Endothelial cell of umbilical vein (primary cell): ENCODE results near the gene EHD1. TPM values are rescaled to one million over a fixed set of nuclear protein-coding genes. Genes with fewer than 3 reads are reported as not detected.
A peak's percentile ranks its signal among the peaks of the same experiment; 100 is the strongest.
"Not testable (repeated sequence)": the region's sequence is repeated elsewhere in the genome, so short reads cannot be mapped to it uniquely, and the experiment has no call there.

Experiments used
- BruUV-seq: library from RNA; stranded (reverse); fragments of 400-500 nt; replicated peaks from 2 replicates; lab custom pipeline; 2021; lab: Mats Ljungman, UMichigan
- CTCF ChIA-PET: fragments of 300-600, 350-600 bp; sonication (Branson Sonifier 250); formaldehyde crosslinking; loops from one replicate; lab custom pipeline; 2021; ENCODE audit warnings: antibody characterized with exemption, inconsistent platforms; lab: Charles Lee
- POLR2A ChIA-PET: fragments of 300-600, 350-600 bp; sonication (Branson Sonifier 250); formaldehyde crosslinking; loops from one replicate; lab custom pipeline; 2021; ENCODE audit warnings: antibody characterized with exemption, inconsistent platforms; lab: Charles Lee
- DNase-seq: peaks from one replicate; pipeline ENCODE4 v3.0.0-alpha.2; 2011; ENCODE audit warnings: low read depth, low spot score
- FAIRE-seq: peaks from 2 replicates; lab custom pipeline; 2011; peaks lifted over from hg19 to GRCh38; lab: Jason Lieb, UNC
- H2AFZ ChIP-seq: 2 replicates; pipeline ENCODE4 v1.6.0; 2012; ENCODE audit warnings: low read depth, low read length, control low read depth, inconsistent platforms
- H3K27ac ChIP-seq: 2 replicates; pipeline ENCODE4 v1.5.1; 2011; ENCODE audit warnings: low read depth, mild to moderate bottlenecking, control low read depth, low read length, moderate library complexity; ENCODE audit not compliant: insufficient read depth
- H3K27me3 ChIP-seq, 2 experiments: 2 replicates each; pipeline versions ENCODE4 v1.6.0 to v1.6.1; 2011; ENCODE audit warnings: low read length in 2 of 2, mixed read lengths in 1 of 2; ENCODE audit not compliant: control insufficient read depth in 2 of 2, insufficient read depth in 2 of 2
- H3K36me3 ChIP-seq, 2 experiments: 2 replicates in 1 of 2; 3 replicates in 1 of 2; pipeline ENCODE4 v1.5.1; 2011; ENCODE audit warnings: low read length in 2 of 2, mild to moderate bottlenecking in 1 of 2, moderate library complexity in 1 of 2; ENCODE audit not compliant: control insufficient read depth in 2 of 2, insufficient read depth in 2 of 2; ENCODE audit errors: extremely low read depth in 1 of 2
- H3K4me1 ChIP-seq: 3 replicates; pipeline ENCODE4 v1.5.1; 2011; ENCODE audit warnings: mild to moderate bottlenecking, low read length; ENCODE audit not compliant: control insufficient read depth, insufficient read depth; ENCODE audit errors: extremely low read depth
- H3K4me2 ChIP-seq: 2 replicates; pipeline ENCODE4 v1.6.1; 2011; ENCODE audit warnings: low read length, control low read depth, mixed read lengths; ENCODE audit not compliant: insufficient read depth
- H3K4me3 ChIP-seq, 3 experiments: fragments of 200-600 bp in 1 of 3; sonication (generic), shearing (Covaris generic) in 1 of 3; replicated peaks in 1 of 3; 2 replicates each; pipeline ENCODE4 v1.5.1; 2011 to 2016; ENCODE audit warnings: control low read depth in 3 of 3, low read length in 3 of 3, mild to moderate bottlenecking in 2 of 3, inconsistent platforms in 1 of 3, low read depth in 1 of 3, moderate library complexity in 1 of 3; ENCODE audit not compliant: insufficient read depth in 1 of 3
- H3K79me2 ChIP-seq: 2 replicates; pipeline ENCODE4 v1.6.0; 2012; ENCODE audit warnings: low read length, inconsistent platforms; ENCODE audit not compliant: control insufficient read depth, insufficient read depth
- H3K9ac ChIP-seq: replicated peaks from 2 replicates; pipeline ENCODE3; 2011; ENCODE audit warnings: low read length, control low read depth; ENCODE audit not compliant: insufficient read depth; ENCODE audit errors: extremely low read depth
- H3K9me1 ChIP-seq: replicated peaks from 3 replicates; pipeline ENCODE4 v1.6.0; 2011; ENCODE audit warnings: mild to moderate bottlenecking, low read length; ENCODE audit not compliant: control insufficient read depth, insufficient read depth; ENCODE audit errors: extremely low read depth
- H3K9me3 ChIP-seq: replicated peaks from 2 replicates; pipeline ENCODE4 v1.5.1; 2012; ENCODE audit warnings: low read length, inconsistent platforms; ENCODE audit not compliant: control insufficient read depth, insufficient read depth
- H4K20me1 ChIP-seq: replicated peaks from 2 replicates; pipeline ENCODE3; 2011; ENCODE audit warnings: mild to moderate bottlenecking, low read length; ENCODE audit not compliant: control insufficient read depth, insufficient read depth; ENCODE audit errors: extremely low read depth
- EZH2 ChIP-seq: IDR thresholded peaks from 2 replicates; pipeline ENCODE4 v1.6.1; 2012; ENCODE audit warnings: borderline replicate concordance, low read depth, mild to moderate bottlenecking, moderate library complexity, low read length, inconsistent platforms; ENCODE audit not compliant: severe bottlenecking
- FOS ChIP-seq: IDR thresholded peaks from 2 replicates; pipeline ENCODE4 v1.6.1; 2011; ENCODE audit warnings: mild to moderate bottlenecking, low read length, moderate library complexity, borderline replicate concordance; ENCODE audit not compliant: insufficient read depth
- GATA2 ChIP-seq: IDR thresholded peaks from 2 replicates; pipeline ENCODE4 v1.7.0; 2011; ENCODE audit warnings: low read depth, mild to moderate bottlenecking, moderate library complexity, mixed read lengths, low read length; ENCODE audit not compliant: insufficient read length, insufficient read depth
- JUN ChIP-seq: IDR thresholded peaks from 2 replicates; pipeline ENCODE4 v1.6.1; 2011; ENCODE audit warnings: borderline replicate concordance, low read depth; ENCODE audit not compliant: insufficient read length, insufficient read depth
- MYC ChIP-seq: IDR thresholded peaks from one replicate; pipeline ENCODE4 v1.6.1; 2011; ENCODE audit warnings: mild to moderate bottlenecking, low read depth, low read length
- POLR2A ChIP-seq: IDR thresholded peaks from 2 replicates; pipeline ENCODE4 v1.6.1; 2012; ENCODE audit warnings: low read depth, mild to moderate bottlenecking, control low read depth, low read length
- POLR2AphosphoS5 ChIP-seq: IDR thresholded peaks from 2 replicates; pipeline ENCODE4 v1.6.1; 2012; ENCODE audit warnings: low read depth, mild to moderate bottlenecking, control low read depth, low read length, moderate library complexity; ENCODE audit not compliant: insufficient read depth
- dilution Hi-C: fragments of 300-500 bp; cut with MboI; formaldehyde crosslinking; loops from one replicate; pipeline ENCODE4 v1.15.0; 2019; ENCODE audit warnings: low sequenced_read_pairs; ENCODE audit not compliant: extremely low pct_ligation_motif_present
- intact Hi-C: fragments of 100-400 bp; cut with micrococcal nuclease; formaldehyde crosslinking; loops from one replicate; pipeline ENCODE4 v1.10.0; 2022
- polyA plus RNA-seq, 4 experiments: library from polyadenylated mRNA; depleted of rRNA in 3 of 4; stranded (reverse) in 3 of 4; unstranded in 1 of 4; fragments of >200 nt; gene quantifications; 2 replicates each; pipeline versions ENCODE4 v1.2.1 to v1.2.3, GENCODE V29; 2011 to 2012; ENCODE audit warnings: missing spikeins in 1 of 4
- total RNA-seq: library from RNA; stranded (reverse); gene quantifications from 2 replicates; pipeline ENCODE4 v1.2.3, GENCODE V29; 2021
- TF ChIP-seq, protein P1 (sequence below), 2 donors: IDR thresholded peaks; 1 replicate in 1 of 2; 2 replicates in 1 of 2; pipeline ENCODE4 v1.5.1; 2011; ENCODE audit warnings: low read length in 2 of 2, mild to moderate bottlenecking in 2 of 2, moderate library complexity in 2 of 2, control low read depth in 1 of 2, inconsistent platforms in 1 of 2, low read depth in 1 of 2; ENCODE audit not compliant: insufficient read depth in 1 of 2; ENCODE audit errors: extremely low read depth in 1 of 2
- TF ChIP-seq, protein P2 (sequence below): IDR thresholded peaks from 2 replicates; pipeline ENCODE4 v1.6.1; 2011; ENCODE audit not compliant: insufficient read depth, insufficient read length

Gene EHD1
- total and polyA plus RNA-seq, 2 donors (not counting 3 experiments of a cell fraction or from before 2014, with no cell fraction given), result 109 to 136 TPM

DNA sequence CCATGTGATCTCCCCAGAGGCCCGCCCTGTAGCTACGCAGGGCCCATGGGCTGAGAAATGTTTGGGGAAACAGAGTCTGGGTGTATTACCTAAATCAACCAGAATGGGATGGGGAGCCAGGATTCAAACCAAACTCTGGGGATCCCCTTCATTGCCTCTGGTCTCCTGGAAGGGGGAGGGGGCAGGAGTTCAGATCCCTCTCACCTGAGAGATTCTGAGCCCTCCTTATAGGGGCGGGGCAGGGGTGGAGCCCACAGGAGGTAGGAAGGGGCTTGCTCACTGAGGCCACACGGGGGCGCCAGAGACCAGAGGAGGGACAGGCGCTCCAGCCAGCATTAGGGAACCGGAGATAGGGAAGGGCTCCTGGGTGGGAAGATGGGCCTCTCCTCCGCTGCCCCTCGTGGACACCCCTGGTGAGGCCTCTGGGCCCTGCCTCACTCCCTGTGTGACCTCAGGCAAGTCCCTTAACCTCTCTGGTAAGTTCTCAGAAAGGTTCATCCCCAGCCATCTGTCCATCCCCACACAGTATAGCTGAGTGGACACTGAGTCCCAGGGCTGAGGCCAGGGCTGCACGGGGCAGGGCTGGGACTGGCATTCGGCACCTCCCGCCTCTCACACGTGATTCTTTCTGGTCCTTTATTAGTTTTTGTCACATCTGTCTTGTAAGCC lies 31.3 kb downstream of the EHD1 start:
- BruUV-seq, result no TSS peak
- ChIA-PET POLR2A (interaction anchor here (4.2 kb wide), 1 partner anchor 31 kb away, joined by 24 read pairs; the partner anchor contains the start of gene EHD1), CTCF (interaction anchor here (0.6 to 8.2 kb wide), 19 partner anchors 8 to 270 kb away, joined by 3 to 168 read pairs (median 6); partner anchors contain the start of genes ARL2, BATF2, EHD1 and ZNHIT2)

GRCh38 chr11:64845776-64846129 lies 32.7 kb downstream of the EHD1 start:
- H3K9ac ChIP-seq, FAIRE-seq, H3K36me3 ChIP-seq, H3K4me1 ChIP-seq, H3K9me3 ChIP-seq, BruUV-seq, H3K79me2 ChIP-seq, POLR2A ChIA-PET, H3K4me2 ChIP-seq, DNase-seq, H4K20me1 ChIP-seq, H3K9me1 ChIP-seq, H3K27me3 ChIP-seq, H2AFZ ChIP-seq, H3K4me3 ChIP-seq, H3K27ac ChIP-seq: not testable (repeated sequence)
- dilution Hi-C loops (loop anchor here (10.0 kb wide), 1 partner anchor 49 kb away; no protein-coding TSS in a partner anchor), intact Hi-C loops (loop anchor here (2.0 kb wide), 2 partner anchors 43 to 59 kb away; partner anchors contain the start of gene MAP4K2)
- CTCF ChIA-PET, result interaction anchor here (0.7 to 8.2 kb wide), 7 partner anchors 9 to 151 kb away, joined by 3 to 168 read pairs (median 10); partner anchors contain the start of genes BATF2 and EHD1

More for the DNA sequence above, 31.3 kb downstream of the EHD1 start:
- FAIRE-seq, result peak; percentile 88
- Histone ChIP-seq H3K4me3 (no peak overlapping the region), H3K27me3 (no peaks in the 10 kb centered on the region), H4K20me1 (no peaks in the 10 kb centered on the region), H3K4me2 (no peak overlapping the region), H3K9ac (no peak overlapping the region), H3K36me3 (no peaks in the 10 kb centered on the region), H3K79me2 (no peaks in the 10 kb centered on the region), H2AFZ (peak overlapping the region; percentile 5), H3K9me3 (no peaks in the 10 kb centered on the region), H3K9me1 (no peaks in the 10 kb centered on the region), H3K27ac (no peak overlapping the region), H3K4me1 (no peaks in the 10 kb centered on the region)
- TF ChIP-seq JUN, result no peak
- TF ChIP-seq, protein P1, sequence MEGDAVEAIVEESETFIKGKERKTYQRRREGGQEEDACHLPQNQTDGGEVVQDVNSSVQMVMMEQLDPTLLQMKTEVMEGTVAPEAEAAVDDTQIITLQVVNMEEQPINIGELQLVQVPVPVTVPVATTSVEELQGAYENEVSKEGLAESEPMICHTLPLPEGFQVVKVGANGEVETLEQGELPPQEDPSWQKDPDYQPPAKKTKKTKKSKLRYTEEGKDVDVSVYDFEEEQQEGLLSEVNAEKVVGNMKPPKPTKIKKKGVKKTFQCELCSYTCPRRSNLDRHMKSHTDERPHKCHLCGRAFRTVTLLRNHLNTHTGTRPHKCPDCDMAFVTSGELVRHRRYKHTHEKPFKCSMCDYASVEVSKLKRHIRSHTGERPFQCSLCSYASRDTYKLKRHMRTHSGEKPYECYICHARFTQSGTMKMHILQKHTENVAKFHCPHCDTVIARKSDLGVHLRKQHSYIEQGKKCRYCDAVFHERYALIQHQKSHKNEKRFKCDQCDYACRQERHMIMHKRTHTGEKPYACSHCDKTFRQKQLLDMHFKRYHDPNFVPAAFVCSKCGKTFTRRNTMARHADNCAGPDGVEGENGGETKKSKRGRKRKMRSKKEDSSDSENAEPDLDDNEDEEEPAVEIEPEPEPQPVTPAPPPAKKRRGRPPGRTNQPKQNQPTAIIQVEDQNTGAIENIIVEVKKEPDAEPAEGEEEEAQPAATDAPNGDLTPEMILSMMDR (IDR thresholded peaks at IDR 0.05; ENCODE audit: extremely low read depth in 1 of 2, insufficient read depth in 1 of 2, low read depth in 1 of 2, low read length in 2 of 2), result peak; percentile 87 to 96
- TF ChIP-seq POLR2A, result no peak
- TF ChIP-seq POLR2AphosphoS5, result peak; percentile 26
- no peak for TF ChIP-seq GATA2
- no peak for TF ChIP-seq MYC
- TF ChIP-seq, protein P2, sequence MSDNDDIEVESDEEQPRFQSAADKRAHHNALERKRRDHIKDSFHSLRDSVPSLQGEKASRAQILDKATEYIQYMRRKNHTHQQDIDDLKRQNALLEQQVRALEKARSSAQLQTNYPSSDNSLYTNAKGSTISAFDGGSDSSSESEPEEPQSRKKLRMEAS, result no peak
- TF ChIP-seq FOS, result no peak
- TF ChIP-seq EZH2, result no peak
- DNase-seq, result peak; percentile 85
- dilution Hi-C loops, result loop anchor here (10.0 kb wide), 1 partner anchor 48 kb away; no protein-coding TSS in a partner anchor
- intact Hi-C loops, result loop anchor here (1.0 kb wide), 6 partner anchors 31 to 270 kb away; partner anchors contain the start of genes ARL2, EHD1 and ZNHIT2
